NCI-H2081 treated with DMSO at 0.1 percent for 48 hours (cell line): ENCODE data around the gene RDH13.
A peak's percentile ranks its signal among the peaks of the same experiment; 100 is the strongest.
"Not testable (repeated sequence)": the region's sequence is repeated elsewhere in the genome, so short reads cannot be mapped to it uniquely, and the experiment has no call there.

Experiments used
- DNase-seq: peaks from one replicate; lab custom pipeline; 2025; lab: John Stamatoyannopoulos, UW

Gene RDH13

GRCh38 chr19:55014714-55015113, 48.2 kb downstream of the RDH13 start:
- no peak for DNase-seq

GRCh38 chr19:55013596-55013995, 49.4 kb downstream of the RDH13 start:
- no peak for DNase-seq

GRCh38 chr19:55012306-55012705, 50.6 kb downstream of the RDH13 start:
- no peak for DNase-seq

- not testable (repeated sequence) for DNase-seq
Observed at GRCh38 chr19:55010561-55010960, 52.4 kb downstream of the RDH13 start.

GRCh38 chr19:55008781-55009180, 54.2 kb downstream of the RDH13 start:
- not testable (repeated sequence) for DNase-seq

GRCh38 chr19:55008189-55008588, 54.8 kb downstream of the RDH13 start:
- DNase-seq: not testable (repeated sequence)

- not testable (repeated sequence) for DNase-seq
Observed at GRCh38 chr19:55007537-55007936, 55.4 kb downstream of the RDH13 start.

- not testable (repeated sequence) for DNase-seq
Observed at GRCh38 chr19:55006795-55007194, 56.2 kb downstream of the RDH13 start.

GRCh38 chr19:55005684-55006488, 57.1 kb downstream of the RDH13 start:
- DNase-seq: peak; percentile 54

- DNase-seq: no peak
Observed at GRCh38 chr19:55000761-55001160, 62.2 kb downstream of the RDH13 start.

GRCh38 chr19:54998751-54999239, 64.2 kb downstream of the RDH13 start:
- DNase-seq: not testable (repeated sequence)

GRCh38 chr19:54995561-54995960, 67.4 kb downstream of the RDH13 start:
- DNase-seq: no peak
